ENCODE results near the gene PSMB2.
"Not testable (repeated sequence)": the region's sequence is repeated elsewhere in the genome, so short reads cannot be mapped to it uniquely, and the experiment has no call there.

PSMB2 gene

DNA sequence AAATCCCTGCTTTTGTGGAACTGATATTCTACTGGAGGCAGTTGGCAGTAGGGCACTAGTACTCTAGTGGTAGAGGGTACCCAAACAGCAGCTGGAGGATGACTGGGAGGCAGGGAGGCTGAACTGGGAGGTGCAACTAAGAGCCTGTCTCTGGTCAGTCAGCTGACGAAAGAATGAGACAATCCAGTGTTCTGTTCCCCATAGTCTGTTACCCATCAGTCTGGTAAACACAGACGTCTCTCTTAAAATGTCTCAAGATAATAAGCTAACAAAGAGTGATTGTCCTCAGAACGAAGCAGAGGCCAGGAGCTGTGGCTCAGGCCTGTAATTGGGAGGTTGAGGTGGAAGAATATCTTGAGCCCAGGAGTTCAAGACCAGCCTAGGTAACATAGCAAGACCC lies 37.9 kb downstream of the PSMB2 start:
- no peak for DNase-seq
- in situ Hi-C loops (cut with HindIII; ENCODE audit: low pct_ligation_motif_present, low pct_unique_long_range_greater_than_20kb, low sequenced_read_pairs): no loop called here

DNA sequence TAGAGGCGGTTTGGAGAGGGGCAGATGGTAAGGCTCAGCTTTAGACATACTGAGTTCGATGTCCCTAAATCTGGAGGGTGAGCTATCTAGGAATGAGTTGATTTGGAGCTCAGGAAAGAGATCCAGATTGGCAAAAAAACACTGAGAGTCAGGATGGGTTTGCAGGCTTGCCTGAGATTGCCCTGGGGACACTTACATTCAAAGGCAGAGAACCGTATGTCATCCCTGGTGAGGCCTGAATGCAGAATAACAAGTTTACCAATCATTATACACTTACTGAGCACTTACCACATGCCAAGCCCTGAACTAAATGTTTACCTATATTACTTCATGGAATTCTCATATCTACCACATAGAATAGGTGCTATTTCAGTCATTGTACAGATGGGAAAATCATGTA lies 40.7 kb downstream of the PSMB2 start:
- no peak for DNase-seq
- in situ Hi-C loops (cut with HindIII; ENCODE audit: low pct_ligation_motif_present, low pct_unique_long_range_greater_than_20kb, low sequenced_read_pairs): no loop called here

DNA sequence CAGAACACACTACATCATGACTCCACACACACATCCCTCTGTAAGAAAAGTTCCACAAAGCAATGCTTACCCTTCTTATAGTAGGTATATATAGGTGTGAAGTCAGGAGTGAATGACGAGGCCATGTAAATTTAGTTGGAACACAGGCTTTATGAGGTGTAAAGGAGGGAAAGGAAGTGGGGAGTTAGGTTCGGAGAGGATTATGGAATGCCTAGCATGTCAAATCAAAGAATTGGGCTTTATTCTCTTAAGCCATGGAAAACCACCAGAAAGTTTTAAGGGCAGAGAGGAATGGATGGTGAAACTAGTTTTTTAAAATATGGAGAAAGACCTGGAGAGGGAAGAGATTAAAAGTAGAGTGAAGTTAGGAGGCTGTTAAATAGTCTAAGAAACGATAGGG lies 41.9 kb downstream of the PSMB2 start:
- no peak for DNase-seq
- in situ Hi-C loops (cut with HindIII; ENCODE audit: low pct_ligation_motif_present, low pct_unique_long_range_greater_than_20kb, low sequenced_read_pairs): no loop called here

DNA sequence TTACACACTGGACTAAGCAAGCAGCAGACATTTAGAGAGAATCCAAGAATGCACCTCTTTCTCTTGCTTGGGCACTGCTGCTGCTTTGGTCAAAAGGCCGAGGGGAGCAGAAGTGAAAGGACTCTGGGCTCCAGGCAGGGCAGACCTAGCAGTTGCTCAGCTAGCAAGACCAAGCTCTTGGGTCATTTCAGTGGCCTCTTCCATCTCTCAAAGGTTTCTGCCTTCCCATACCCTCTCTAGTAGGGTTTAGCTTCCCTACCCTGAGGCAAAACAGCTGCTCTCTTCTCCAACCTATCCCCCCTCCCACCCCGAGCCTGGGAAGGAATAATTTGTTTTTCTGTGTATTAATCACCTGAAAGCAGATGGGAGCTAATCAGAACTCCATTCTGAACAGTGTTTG lies 42.4 kb downstream of the PSMB2 start:
- no peak for DNase-seq
- in situ Hi-C loops (cut with HindIII; ENCODE audit: low pct_ligation_motif_present, low pct_unique_long_range_greater_than_20kb, low sequenced_read_pairs): no loop called here

DNA sequence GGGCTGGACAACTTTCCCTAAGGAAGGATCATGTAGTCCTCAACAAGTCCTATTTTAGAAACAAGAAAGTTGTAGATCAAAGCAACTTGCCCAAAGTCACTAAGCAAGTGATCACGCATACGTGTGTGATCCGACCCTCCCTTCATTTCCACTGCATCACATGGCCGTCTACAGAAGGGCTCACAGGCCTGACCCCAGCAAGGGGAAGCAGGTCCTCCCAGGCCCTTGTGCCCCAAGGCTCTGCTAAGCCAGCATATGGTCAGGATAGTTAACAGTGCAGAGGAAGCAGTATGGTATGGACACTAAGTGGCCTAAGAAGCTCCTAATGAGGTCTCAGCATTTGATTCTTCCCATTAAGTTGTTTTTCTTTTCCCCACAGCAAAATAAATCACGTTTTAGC lies 43.5 kb downstream of the PSMB2 start:
- no peak for DNase-seq
- in situ Hi-C loops (cut with HindIII; ENCODE audit: low pct_ligation_motif_present, low pct_unique_long_range_greater_than_20kb, low sequenced_read_pairs): no loop called here

DNA sequence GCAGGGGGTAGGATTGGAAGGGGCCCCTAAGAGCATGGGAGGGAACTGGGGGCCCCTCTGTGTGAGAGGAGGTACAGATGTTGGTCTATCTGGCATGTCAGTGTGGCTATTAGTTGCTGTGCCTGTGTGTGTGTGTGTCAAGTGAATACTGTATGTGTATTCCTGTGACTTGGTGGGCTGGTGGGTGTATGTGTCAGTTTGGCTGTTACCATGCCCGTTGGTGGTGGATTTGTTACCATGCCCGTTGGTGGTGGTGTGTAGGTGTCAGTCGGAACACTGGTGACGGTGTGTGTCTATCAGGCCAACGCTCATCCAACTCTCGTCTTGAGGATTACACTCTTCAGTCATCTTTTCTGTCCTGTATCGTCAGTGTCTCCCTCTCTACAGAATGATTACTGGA lies 45.6 kb downstream of the PSMB2 start:
- in situ Hi-C loops (cut with HindIII; ENCODE audit: low pct_ligation_motif_present, low pct_unique_long_range_greater_than_20kb, low sequenced_read_pairs): no loop called here
- DNase-seq: no peak

DNA sequence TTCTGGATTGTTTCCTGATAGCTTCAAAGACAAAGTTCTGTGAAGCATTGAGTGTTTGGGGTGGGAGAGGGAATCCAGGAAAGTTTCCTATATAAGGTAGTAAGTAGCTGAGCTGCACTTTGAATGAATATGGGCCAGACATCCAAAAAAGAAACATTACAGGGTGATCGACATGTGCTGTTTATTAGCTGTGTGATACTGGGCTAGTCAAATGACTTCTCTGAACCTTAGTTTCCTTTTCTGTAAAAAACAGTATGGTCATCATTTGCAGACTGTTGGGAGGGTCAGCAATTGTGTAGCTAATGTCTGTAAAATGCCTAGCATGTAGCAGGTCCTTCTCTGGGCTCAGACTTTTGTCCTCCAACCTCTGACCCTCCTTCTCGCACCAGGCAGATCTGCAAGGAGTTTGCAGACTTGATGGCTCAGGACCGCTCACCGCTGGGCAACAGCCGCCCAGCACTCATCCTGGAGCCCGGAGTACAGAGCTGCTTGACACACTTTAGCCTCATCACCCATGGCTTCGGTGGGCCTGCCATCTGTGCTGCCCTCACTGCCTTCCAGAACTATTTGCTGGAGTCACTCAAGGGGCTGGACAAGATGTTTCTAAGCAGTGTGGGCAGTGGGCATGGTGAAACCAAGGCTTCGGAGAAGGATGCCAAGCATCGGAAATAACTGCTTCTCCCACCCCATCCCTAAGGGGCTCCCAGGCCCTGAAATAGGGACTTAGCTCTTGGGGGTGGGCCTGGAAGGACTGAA lies 47.1 kb downstream of the PSMB2 start:
- DNase-seq: no peak
- in situ Hi-C loops (cut with HindIII; ENCODE audit: low pct_ligation_motif_present, low pct_unique_long_range_greater_than_20kb, low sequenced_read_pairs): no loop called here

DNA sequence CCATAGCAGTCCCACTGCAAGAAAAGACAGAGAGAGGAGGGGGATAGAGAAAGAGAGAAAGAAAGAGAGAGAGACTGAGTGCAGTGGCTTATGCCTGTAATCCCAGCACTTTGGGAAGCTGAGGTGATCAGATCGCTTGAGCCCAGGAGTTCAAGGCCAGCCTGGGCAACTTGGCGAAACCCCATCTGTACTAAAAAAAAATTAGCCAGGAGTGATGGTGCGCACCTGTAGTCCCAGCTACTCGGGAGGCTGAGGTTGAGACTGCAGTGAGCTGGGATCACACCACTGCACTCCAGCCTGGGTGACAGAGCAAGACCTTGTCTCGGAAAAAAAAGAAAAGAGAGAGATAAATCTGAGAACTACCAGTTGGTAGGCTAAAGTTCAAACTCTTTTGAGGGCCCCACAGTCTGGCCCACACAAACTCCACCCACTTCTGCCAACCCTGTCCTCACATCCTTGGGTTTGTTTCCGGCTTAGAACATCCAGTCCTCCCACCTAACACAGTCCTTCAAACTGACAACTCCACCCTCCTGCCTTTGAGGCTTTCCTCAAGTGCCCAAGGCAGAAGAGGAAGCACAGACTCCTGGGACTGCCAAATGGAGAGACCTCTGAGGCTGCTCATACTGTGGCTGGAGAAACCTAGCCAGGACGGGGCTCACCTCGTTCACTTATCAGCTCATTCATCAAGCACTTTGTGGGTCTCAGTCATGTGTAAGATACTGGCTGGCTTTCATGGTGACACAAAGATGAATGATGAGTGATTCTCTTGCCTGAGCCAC lies 48.1 kb downstream of the PSMB2 start:
- no peak for DNase-seq
- in situ Hi-C loops (cut with HindIII; ENCODE audit: low pct_ligation_motif_present, low pct_unique_long_range_greater_than_20kb, low sequenced_read_pairs): no loop called here

DNA sequence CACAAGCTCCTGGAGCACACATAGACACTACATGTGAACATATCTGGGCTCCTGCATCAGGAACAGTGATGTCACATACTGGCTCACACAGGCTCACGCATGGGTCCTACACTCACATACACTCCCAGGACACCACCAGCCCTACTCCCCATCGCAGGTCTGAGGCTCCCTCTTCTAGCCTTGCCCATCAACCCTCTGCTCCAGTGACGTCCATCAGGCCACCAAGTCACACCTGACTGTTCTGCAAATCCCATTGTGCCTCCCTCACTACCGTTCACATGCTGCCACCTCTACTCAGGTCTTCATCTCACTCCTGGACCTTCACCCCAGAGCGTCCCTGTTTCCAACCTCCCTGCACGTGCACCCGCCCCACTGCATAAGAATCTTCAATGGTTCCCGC lies 50.1 kb downstream of the PSMB2 start:
- in situ Hi-C loops (cut with HindIII; ENCODE audit: low pct_ligation_motif_present, low pct_unique_long_range_greater_than_20kb, low sequenced_read_pairs): no loop called here
- no peak for DNase-seq

DNA sequence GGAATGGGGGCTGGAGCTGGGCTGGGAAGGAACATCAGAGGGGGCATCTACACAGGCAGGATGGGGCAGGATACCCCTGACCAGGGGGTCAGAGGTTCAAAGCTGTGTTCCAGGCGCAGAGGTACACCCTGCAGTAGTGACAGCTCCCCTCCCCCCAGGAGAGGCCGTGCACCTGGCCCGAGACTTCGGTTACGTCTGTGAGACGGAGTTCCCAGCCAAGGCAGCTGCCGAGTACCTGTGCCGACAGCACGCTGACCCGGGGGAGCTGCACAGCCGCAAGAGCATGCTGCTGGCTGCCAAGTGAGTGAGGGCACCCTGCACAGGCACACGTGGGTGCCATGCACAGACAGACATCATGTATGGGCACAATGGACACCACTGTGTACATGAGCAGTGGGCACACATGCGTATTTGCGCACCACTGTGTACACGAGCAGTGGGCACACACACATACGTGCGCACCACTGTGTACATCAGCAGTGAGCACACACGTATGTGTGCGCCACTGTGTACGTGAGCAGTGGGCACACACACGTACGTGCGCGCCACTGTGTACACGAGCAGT lies 50.8 kb downstream of the PSMB2 start:
- DNase-seq: no peak
- in situ Hi-C loops (cut with HindIII; ENCODE audit: low pct_ligation_motif_present, low pct_unique_long_range_greater_than_20kb, low sequenced_read_pairs): no loop called here

DNA sequence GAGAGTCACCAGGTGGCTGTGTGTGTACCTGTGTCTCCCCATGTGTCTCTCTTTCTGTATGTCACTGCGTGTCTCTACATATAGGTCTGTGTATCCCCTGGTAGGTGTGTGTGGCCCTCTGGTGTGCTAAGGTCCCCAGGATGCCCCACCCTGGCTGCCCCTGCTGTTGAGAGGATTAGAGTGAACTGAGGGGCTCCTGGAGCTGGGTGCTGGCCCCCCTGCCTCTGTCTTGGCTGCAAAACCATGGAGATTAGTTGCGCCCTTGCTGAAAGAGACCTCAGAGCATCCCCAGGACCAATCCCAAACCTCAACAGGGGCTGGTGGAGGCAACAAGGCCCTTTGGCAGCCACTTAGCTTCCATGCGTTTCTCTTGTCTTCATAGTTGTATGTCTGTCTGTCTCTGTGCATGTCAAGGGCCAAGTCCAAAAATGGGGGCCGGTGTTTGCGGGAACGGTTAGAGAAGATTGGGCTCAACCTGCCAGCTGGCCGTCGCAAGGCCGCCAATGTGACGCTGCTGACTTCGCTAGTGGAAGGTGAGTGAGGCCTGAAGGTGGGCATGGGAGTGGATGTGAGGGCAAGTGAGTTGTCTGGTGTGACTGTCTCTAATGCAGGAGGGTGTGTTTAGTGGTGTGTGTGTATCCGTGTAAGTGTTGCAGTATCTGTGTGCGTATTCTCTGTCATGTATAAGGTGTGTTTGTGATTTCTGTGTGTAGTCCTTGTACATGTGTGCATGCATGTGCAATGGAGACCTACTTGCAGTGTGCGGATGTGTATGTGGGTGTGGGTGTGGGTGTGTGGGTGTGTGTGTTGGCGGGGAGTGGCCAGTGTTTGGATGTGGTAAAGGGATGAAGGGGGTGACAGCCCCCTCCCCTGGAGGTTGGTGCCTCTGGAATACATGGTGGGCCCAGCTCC lies 51.6 kb downstream of the PSMB2 start:
- no peak for DNase-seq
- in situ Hi-C loops (cut with HindIII; ENCODE audit: low pct_ligation_motif_present, low pct_unique_long_range_greater_than_20kb, low sequenced_read_pairs): no loop called here

DNA sequence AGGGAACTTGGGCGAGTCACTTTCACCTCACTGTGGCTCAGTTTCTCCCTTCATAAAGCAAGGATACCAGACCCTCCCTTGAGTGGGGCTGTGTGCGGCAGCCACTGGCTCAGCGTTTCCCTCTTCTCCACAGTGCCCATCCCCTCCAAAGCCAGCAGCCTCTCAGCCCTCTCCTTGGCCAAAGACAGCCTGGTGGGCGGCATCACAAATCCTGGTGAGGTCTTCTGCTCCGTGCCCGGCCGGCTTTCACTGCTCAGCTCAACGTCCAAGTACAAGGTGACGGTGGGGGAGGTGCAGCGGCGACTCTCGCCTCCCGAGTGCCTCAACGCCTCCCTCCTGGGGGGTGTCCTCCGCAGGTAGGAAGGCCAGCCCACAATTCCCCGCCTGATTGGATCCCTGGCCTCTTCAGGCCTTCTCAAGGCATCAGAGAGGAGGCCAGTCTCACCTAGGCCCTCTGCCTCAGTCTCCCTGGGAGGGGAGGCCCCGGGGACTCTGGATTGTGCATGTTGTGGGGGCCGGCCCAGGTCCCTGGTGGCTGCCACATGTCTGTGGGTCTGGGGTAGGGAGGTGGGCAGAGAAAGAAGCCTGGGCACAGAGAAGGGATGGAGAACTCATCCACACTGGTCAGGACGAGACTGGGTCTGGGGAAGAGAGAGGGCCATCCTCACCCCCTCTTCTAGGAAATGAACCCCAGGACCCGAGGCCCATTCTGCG lies 53.0 kb downstream of the PSMB2 start:
- DNase-seq: no peak
- in situ Hi-C loops (cut with HindIII; ENCODE audit: low pct_ligation_motif_present, low pct_unique_long_range_greater_than_20kb, low sequenced_read_pairs): no loop called here

DNA sequence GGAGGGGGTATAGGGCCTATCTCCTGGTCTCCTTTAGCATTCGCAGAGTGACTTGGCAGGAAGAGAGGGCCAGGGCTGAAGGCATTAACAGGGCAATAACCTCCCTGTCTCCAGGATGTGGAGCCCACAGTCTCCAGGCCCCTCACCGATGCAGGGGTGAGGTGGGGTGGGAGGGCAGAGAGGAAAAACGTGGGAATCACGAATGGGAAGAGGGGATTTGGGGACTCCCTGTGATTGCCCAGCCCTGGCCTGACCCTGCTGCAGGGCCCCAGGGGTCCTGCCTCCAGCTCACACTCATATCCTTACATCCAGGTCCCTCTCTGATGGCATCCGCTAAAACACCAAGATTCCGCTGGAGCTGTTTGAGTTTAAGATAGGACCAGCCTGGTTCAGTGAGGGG lies 53.6 kb downstream of the PSMB2 start:
- in situ Hi-C loops (cut with HindIII; ENCODE audit: low pct_ligation_motif_present, low pct_unique_long_range_greater_than_20kb, low sequenced_read_pairs): no loop called here
- no peak for DNase-seq

DNA sequence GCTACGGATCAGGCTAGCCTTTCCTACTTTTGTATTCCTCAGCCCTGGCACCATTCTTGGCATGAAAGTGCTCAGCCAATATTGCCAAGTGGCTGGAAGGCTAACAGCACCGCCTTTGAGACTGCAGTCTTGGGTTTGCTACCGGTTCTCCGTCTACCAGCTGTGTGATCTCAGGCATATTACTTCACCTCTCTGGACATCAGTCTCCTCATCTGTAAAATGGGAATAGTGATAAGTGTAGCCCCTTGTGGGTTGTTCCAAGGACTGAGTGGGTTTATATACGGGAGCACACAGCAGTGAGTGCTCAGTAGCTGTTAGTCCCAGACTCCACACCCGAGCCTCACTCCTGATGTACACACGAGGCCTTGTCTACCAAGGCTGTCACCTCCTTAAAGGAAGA lies 54.5 kb downstream of the PSMB2 start:
- in situ Hi-C loops (cut with HindIII; ENCODE audit: low pct_ligation_motif_present, low pct_unique_long_range_greater_than_20kb, low sequenced_read_pairs): no loop called here
- no peak for DNase-seq

DNA sequence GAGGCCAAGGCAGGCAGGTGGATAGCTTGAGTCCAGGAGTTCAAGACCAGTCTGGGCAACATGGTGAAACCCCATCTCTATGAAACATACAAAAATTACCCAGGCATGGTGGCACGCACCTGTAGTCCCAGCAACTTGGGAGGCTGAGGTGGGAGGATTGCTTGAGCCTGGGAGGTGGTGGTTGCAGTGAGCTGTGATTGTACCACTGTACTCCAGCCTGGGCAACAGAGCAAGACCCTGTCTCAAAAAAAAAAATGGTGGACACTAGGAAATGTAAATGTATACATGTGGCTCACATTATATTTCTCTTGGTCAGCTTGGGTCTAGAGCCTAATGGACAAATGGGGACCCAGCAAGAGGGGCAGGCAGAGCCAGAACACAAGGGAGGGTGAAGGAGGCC lies 55.5 kb downstream of the PSMB2 start:
- in situ Hi-C loops (cut with HindIII; ENCODE audit: low pct_ligation_motif_present, low pct_unique_long_range_greater_than_20kb, low sequenced_read_pairs): not testable (repeated sequence)

DNA sequence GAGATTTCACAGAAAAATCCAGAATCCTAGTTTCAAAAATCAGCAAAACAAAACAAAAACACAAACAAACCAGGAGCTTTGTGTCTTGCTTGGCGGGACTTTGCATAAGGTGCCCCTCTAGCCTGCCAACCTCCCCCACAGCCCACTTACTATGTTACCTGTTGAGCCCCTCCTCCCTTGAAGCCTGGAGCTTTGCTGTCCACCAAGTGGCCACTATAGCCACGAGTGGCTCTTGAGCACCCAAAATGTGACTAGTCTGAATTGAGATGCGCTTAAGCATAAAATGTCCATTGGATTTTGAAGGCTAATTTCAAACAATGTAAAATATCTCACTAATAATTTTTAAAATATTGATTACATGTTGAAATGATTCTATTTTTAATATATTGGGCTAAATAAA lies 56.0 kb downstream of the PSMB2 start:
- DNase-seq: no peak
- in situ Hi-C loops (cut with HindIII; ENCODE audit: low pct_ligation_motif_present, low pct_unique_long_range_greater_than_20kb, low sequenced_read_pairs): no loop called here

More for the DNA sequence above, 55.5 kb downstream of the PSMB2 start:
- DNase-seq: not testable (repeated sequence)

DNA sequence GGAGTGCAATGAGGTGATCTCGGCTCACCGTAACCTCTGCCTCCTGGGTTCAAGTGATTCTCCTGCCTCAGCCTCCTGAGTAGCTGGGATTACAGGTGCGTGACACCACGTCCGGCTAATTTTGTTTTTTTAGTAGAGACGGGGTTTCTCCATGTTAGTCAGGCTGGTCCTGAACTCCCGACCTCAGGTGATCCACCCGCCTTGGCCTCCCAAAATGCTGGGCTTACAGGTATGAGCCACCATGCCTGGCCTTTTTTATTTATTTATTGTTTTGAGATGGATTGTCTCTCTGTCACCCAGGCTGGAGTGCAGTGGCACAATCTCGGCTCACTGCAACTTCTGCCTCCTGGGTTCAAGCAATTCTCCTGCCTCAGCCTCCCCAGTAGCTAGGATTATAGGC lies 59.7 kb downstream of the PSMB2 start:
- in situ Hi-C loops (cut with HindIII; ENCODE audit: low pct_ligation_motif_present, low pct_unique_long_range_greater_than_20kb, low sequenced_read_pairs); DNase-seq: not testable (repeated sequence)

DNA sequence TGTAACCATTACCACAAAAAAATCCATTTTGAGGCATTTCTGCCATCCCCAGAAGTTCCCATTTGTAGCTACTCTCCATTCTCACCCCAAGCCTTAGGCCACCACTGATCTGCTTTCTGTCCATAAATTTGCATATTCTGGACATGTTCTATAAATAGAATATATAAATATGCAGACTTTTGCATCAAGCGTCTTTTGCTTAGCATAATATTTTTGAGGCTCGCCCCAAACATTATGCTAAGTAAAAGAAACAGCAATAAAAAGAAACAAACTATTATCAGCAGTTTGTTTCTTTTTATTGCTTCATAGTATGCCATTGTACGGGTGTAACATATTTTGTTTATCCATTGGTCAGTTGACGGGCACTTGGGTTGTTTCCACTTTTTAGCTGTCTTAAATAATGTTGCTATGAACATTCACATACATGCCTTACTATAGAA lies 60.4 kb downstream of the PSMB2 start:
- in situ Hi-C loops (cut with HindIII; ENCODE audit: low pct_ligation_motif_present, low pct_unique_long_range_greater_than_20kb, low sequenced_read_pairs): no loop called here
- no peak for DNase-seq

Measured in ACHN (cell line).